WI38 (cell line): ENCODE measurements around the gene BBS2.

Experiments used
- H3K4me3 ChIP-seq: 2 replicates; pipeline ENCODE4 v1.5.1; 2011; ENCODE audit warnings: low read depth, mild to moderate bottlenecking, control low read depth, low read length
- CTCF ChIP-seq: IDR thresholded peaks from 2 replicates; pipeline ENCODE4 v1.5.1; 2012; ENCODE audit warnings: low read depth, mild to moderate bottlenecking, control low read depth, low read length

The BBS2 gene

GRCh38 chr16:56477096-56477878 is 42.5 kb downstream of the BBS2 start:
- H3K4me3 ChIP-seq, result no peak overlapping the region
- no peak for TF ChIP-seq CTCF

GRCh38 chr16:56475201-56475600 is 44.6 kb downstream of the BBS2 start:
- no peak for TF ChIP-seq CTCF
- H3K4me3 ChIP-seq, result no peak overlapping the region

- no peak overlapping the region for H3K4me3 ChIP-seq
- no peak for TF ChIP-seq CTCF
These were observed 49.2 kb downstream of the BBS2 start for GRCh38 chr16:56470666-56471065.

GRCh38 chr16:56470232-56470631 is 49.6 kb downstream of the BBS2 start:
- TF ChIP-seq CTCF, result no peak

GRCh38 chr16:56469748-56470147 is 50.1 kb downstream of the BBS2 start:
- H3K4me3 ChIP-seq, result no peak overlapping the region

More at GRCh38 chr16:56470232-56470631, 49.6 kb downstream of the BBS2 start:
- H3K4me3 ChIP-seq, result no peak overlapping the region

GRCh38 chr16:56468800-56469199 is 51.0 kb downstream of the BBS2 start:
- H3K4me3 ChIP-seq, result no peak overlapping the region
- no peak for TF ChIP-seq CTCF

More at GRCh38 chr16:56469748-56470147, 50.1 kb downstream of the BBS2 start:
- TF ChIP-seq CTCF, result no peak

- H3K4me3 ChIP-seq, result no peak overlapping the region
- no peak for TF ChIP-seq CTCF
These were observed 53.5 kb downstream of the BBS2 start for GRCh38 chr16:56466344-56466743.
